ENCODE results near the gene MVB12B.

Gene MVB12B

GRCh38 chr9:126431077-126431742, 104.6 kb downstream of the MVB12B start:
- TF ChIP-seq TAF1 (IDR thresholded peaks at IDR 0.05; ENCODE audit: borderline replicate concordance, insufficient read depth, low read length) (no peak), REST (IDR thresholded peaks at IDR 0.05; ENCODE audit: insufficient read depth in 1 of 2, low read depth in 2 of 2, low read length in 2 of 2) (no peak), FOXP2 (optimal IDR thresholded peaks at IDR 0.05; ENCODE audit: borderline replicate concordance, extremely low read depth, extremely low read length, insufficient read depth) (no peak), SIN3A (IDR thresholded peaks at IDR 0.05; ENCODE audit: borderline replicate concordance, insufficient read depth, low read length) (no peak), POLR2AphosphoS5 (IDR thresholded peaks at IDR 0.05; ENCODE audit: low read depth, low read length) (no peak)

GRCh38 chr9:126432659-126433058, 106.0 kb downstream of the MVB12B start:
- TF ChIP-seq SIN3A (IDR thresholded peaks at IDR 0.05; ENCODE audit: borderline replicate concordance, insufficient read depth, low read length) (no peak), POLR2AphosphoS5 (IDR thresholded peaks at IDR 0.05; ENCODE audit: low read depth, low read length) (no peak), TAF1 (IDR thresholded peaks at IDR 0.05; ENCODE audit: borderline replicate concordance, insufficient read depth, low read length) (no peak), REST (IDR thresholded peaks at IDR 0.05; ENCODE audit: insufficient read depth in 1 of 2, low read depth in 2 of 2, low read length in 2 of 2) (no peak), FOXP2 (optimal IDR thresholded peaks at IDR 0.05; ENCODE audit: borderline replicate concordance, extremely low read depth, extremely low read length, insufficient read depth) (no peak)

GRCh38 chr9:126435105-126435504, 108.5 kb downstream of the MVB12B start:
- TF ChIP-seq TAF1 (IDR thresholded peaks at IDR 0.05; ENCODE audit: borderline replicate concordance, insufficient read depth, low read length) (no peak), REST (IDR thresholded peaks at IDR 0.05; ENCODE audit: insufficient read depth in 1 of 2, low read depth in 2 of 2, low read length in 2 of 2) (no peak), SIN3A (IDR thresholded peaks at IDR 0.05; ENCODE audit: borderline replicate concordance, insufficient read depth, low read length) (no peak)

GRCh38 chr9:126435626-126436025, 109.0 kb downstream of the MVB12B start:
- TF ChIP-seq SIN3A (IDR thresholded peaks at IDR 0.05; ENCODE audit: borderline replicate concordance, insufficient read depth, low read length) (no peak), POLR2AphosphoS5 (IDR thresholded peaks at IDR 0.05; ENCODE audit: low read depth, low read length) (no peak), TAF1 (IDR thresholded peaks at IDR 0.05; ENCODE audit: borderline replicate concordance, insufficient read depth, low read length) (no peak), FOXP2 (optimal IDR thresholded peaks at IDR 0.05; ENCODE audit: borderline replicate concordance, extremely low read depth, extremely low read length, insufficient read depth) (no peak), REST (IDR thresholded peaks at IDR 0.05; ENCODE audit: insufficient read depth in 1 of 2, low read depth in 2 of 2, low read length in 2 of 2) (no peak)

All from PFSK-1 (cell line).